Left colon (tissue), 2 donors: ENCODE results near the gene RPL5. TPM values are rescaled to one million over a fixed set of nuclear protein-coding genes. Genes with fewer than 3 reads are reported as not detected.
A peak's percentile ranks its signal among the peaks of the same experiment; 100 is the strongest.
"Not testable (repeated sequence)": the region's sequence is repeated elsewhere in the genome, so short reads cannot be mapped to it uniquely, and the experiment has no call there.

ENCODE experiments used
- ATAC-seq: fragments of 200-7000 bp; cut with Tn5 transposase; one replicate; pipeline ENCODE4 v1.9.1; 2020; ENCODE audit warnings: mild to moderate bottlenecking, moderate library complexity
- DNase-seq, 2 donors: peaks; one replicate each; pipeline ENCODE4 v3.0.0-alpha.2; 2020
- intact Hi-C, 2 donors: fragments of 100-400 bp; cut with DNase I in 1 of 2; cut with micrococcal nuclease in 1 of 2; formaldehyde crosslinking; loops; one replicate each; pipeline versions ENCODE4 v1.11.2 to v1.14.0; 2022; cut with DNase I, micrococcal nuclease
- long read RNA-seq: library from polyadenylated mRNA; unstranded; transcript quantifications from one replicate; pipeline ENCODE4 v2.0.0, GENCODE V29; 2021
- total RNA-seq, 2 donors: library from RNA; stranded (reverse); fragmentation: NEBNext Ultra II Directional; extraction: Animal tissue kit (Norgen Biotek cat#: 25700); gene quantifications; one replicate each; pipeline ENCODE4 v1.2.1, GENCODE V29; 2021
- donor health status: DM: no; HTN: no; CAD: no.
- donor health status: DM: yes; HTN: yes; CAD: no.

Gene RPL5
- total RNA-seq: 100 to 1,000 TPM; 671 to 694 TPM
- long read RNA-seq, transcript RPL5-208 (8 exons, 1,085 nt): major isoform, 107 of 140 reads
- long read RNA-seq, partial matches to known transcripts: 29 of 140 reads
- long read RNA-seq, other reads (novel, unspliced or antisense): 2 of 140 reads

- DNase-seq (peak; percentile 97 to 99), ATAC-seq (peak; percentile 94)
- intact Hi-C loops: no loop called here
Measured at GRCh38 chr1:92831762-92832536, at the start of gene RPL5. Gene RPL5, plus strand, starts transcription at chr1:92832040. Its CDS starts 75 bp downstream, at chr1:92832115.

- ATAC-seq, intact Hi-C loops: not testable (repeated sequence)
- peak; percentile 39 to 40 for DNase-seq
Measured at GRCh38 chr1:92783550-92783949, 48.3 kb upstream of the RPL5 start.

GRCh38 chr1:92784021-92784638 lies 47.7 kb upstream of the RPL5 start:
- peak; percentile 40 to 49 for DNase-seq
- ATAC-seq: peak; percentile 4
- intact Hi-C loops: no loop called here

GRCh38 chr1:92784639-92785500 lies 47.0 kb upstream of the RPL5 start, which contains the start of gene EVI5:
Gene EVI5, minus strand, starts transcription at chr1:92785108. Its CDS starts 48,562 bp downstream, at chr1:92736546.
- ATAC-seq: peak; percentile 92
- peak; percentile 95 to 97 for DNase-seq
- intact Hi-C loops: no loop called here

- intact Hi-C loops: no loop called here
- no peak for DNase-seq
- no peak for ATAC-seq
Measured at GRCh38 chr1:92786111-92786901, 45.5 kb upstream of the RPL5 start.

GRCh38 chr1:92790081-92790480 lies 41.8 kb upstream of the RPL5 start:
- ATAC-seq (no peak), DNase-seq (no peak)
- intact Hi-C loops: no loop called here

- intact Hi-C loops: no loop called here
- no peak for DNase-seq
- ATAC-seq: no peak
Measured at GRCh38 chr1:92790867-92791266, 41.0 kb upstream of the RPL5 start.

- intact Hi-C loops: no loop called here
- DNase-seq (no peak), ATAC-seq (no peak)
Measured at GRCh38 chr1:92791487-92792066, 40.3 kb upstream of the RPL5 start.

- DNase-seq: no peak
Measured at GRCh38 chr1:92792340-92792782, 39.5 kb upstream of the RPL5 start.

GRCh38 chr1:92795166-92795565 lies 36.7 kb upstream of the RPL5 start:
- intact Hi-C loops: no loop called here
- DNase-seq: no peak

More at GRCh38 chr1:92792340-92792782, 39.5 kb upstream of the RPL5 start:
- peak; percentile 97 for ATAC-seq
- intact Hi-C loops: no loop called here

GRCh38 chr1:92797297-92797696 lies 34.5 kb upstream of the RPL5 start:
- ATAC-seq: no peak
- no peak for DNase-seq
- intact Hi-C loops: no loop called here

More at GRCh38 chr1:92795166-92795565, 36.7 kb upstream of the RPL5 start:
- no peak for ATAC-seq

- no peak for ATAC-seq
- intact Hi-C loops: no loop called here
Measured at GRCh38 chr1:92797961-92798360, 33.9 kb upstream of the RPL5 start.

GRCh38 chr1:92803140-92803887 lies 28.5 kb upstream of the RPL5 start:
- no peak for ATAC-seq
- no peak for DNase-seq
- intact Hi-C loops: no loop called here

More at GRCh38 chr1:92797961-92798360, 33.9 kb upstream of the RPL5 start:
- no peak for DNase-seq

- intact Hi-C loops: no loop called here
- ATAC-seq (peak; percentile 99), DNase-seq (peak; percentile 70 to 84)
Measured at GRCh38 chr1:92804721-92805201, 27.1 kb upstream of the RPL5 start.

GRCh38 chr1:92805216-92805615 lies 26.6 kb upstream of the RPL5 start:
- DNase-seq: no peak
- intact Hi-C loops: no loop called here
- ATAC-seq: no peak

GRCh38 chr1:92808381-92808780 lies 23.5 kb upstream of the RPL5 start:
- DNase-seq: no peak
- ATAC-seq: no peak

GRCh38 chr1:92816732-92817131 lies 15.1 kb upstream of the RPL5 start:
- intact Hi-C loops: loop anchor here in 1 of 2 donors (5.0 kb wide), 1 partner anchor 64 kb away; no protein-coding TSS in a partner anchor
- DNase-seq: no peak
- peak; percentile 12 for ATAC-seq

More at GRCh38 chr1:92808381-92808780, 23.5 kb upstream of the RPL5 start:
- intact Hi-C loops: no loop called here
